ENCODE results near the gene SIPA1L3.

GRCh38 chr19:38216785-38217641 lies 310.0 kb downstream of the SIPA1L3 start:
- TF ChIP-seq POLR2A (IDR thresholded peaks at IDR 0.05; ENCODE audit: extremely low read depth, insufficient read length) (no peak), CTCF (IDR thresholded peaks at IDR 0.05; ENCODE audit: low read depth, low read length) (no peak), MAX (IDR thresholded peaks at IDR 0.05; ENCODE audit: low read depth, low read length) (no peak)

Data from NB4 (cell line).